Middle frontal gyrus (tissue), 1 donor: Measurements from ENCODE around the gene WDR36.

Experiments used
- DNase-seq: peaks from one replicate; pipeline ENCODE4 v3.0.0-alpha.2; 2015; ENCODE audit warnings: low spot score; ENCODE audit errors: extremely low spot score

The WDR36 gene

GRCh38 chr5:111092062-111092853, at the start of gene WDR36:
Gene WDR36, plus strand, starts transcription at chr5:111092348. Its CDS starts 109 bp downstream, at chr5:111092457.
- peak; percentile 83 for DNase-seq

GRCh38 chr5:111043712-111044506, 48.2 kb upstream of the WDR36 start:
- DNase-seq, result no peak

GRCh38 chr5:111058064-111058463, 34.1 kb upstream of the WDR36 start:
- DNase-seq, result no peak

GRCh38 chr5:111060169-111060568, 32.0 kb upstream of the WDR36 start:
- no peak for DNase-seq

GRCh38 chr5:111061618-111062017, 30.5 kb upstream of the WDR36 start:
- DNase-seq, result no peak

GRCh38 chr5:111063709-111064322, 28.3 kb upstream of the WDR36 start:
- no peak for DNase-seq

GRCh38 chr5:111066261-111066938, 25.7 kb upstream of the WDR36 start:
- DNase-seq, result no peak

- DNase-seq, result no peak
These were observed 23.9 kb upstream of the WDR36 start for GRCh38 chr5:111068213-111068612.

GRCh38 chr5:111069839-111070238, 22.3 kb upstream of the WDR36 start:
- DNase-seq, result no peak

- DNase-seq, result no peak
These were observed 21.6 kb upstream of the WDR36 start for GRCh38 chr5:111070272-111071134.

- no peak for DNase-seq
These were observed 20.7 kb upstream of the WDR36 start, which contains the start of gene TSLP for GRCh38 chr5:111071413-111071812. Gene TSLP, plus strand, starts transcription at chr5:111071713. Its CDS starts 178 bp downstream, at chr5:111071891.

GRCh38 chr5:111072949-111073682, 19.0 kb upstream of the WDR36 start:
- no peak for DNase-seq

GRCh38 chr5:111074244-111074643, 17.9 kb upstream of the WDR36 start:
- no peak for DNase-seq

GRCh38 chr5:111075520-111075919, 16.6 kb upstream of the WDR36 start:
- DNase-seq, result no peak

GRCh38 chr5:111076091-111076490, 16.1 kb upstream of the WDR36 start:
- no peak for DNase-seq

- DNase-seq, result no peak
These were observed 14.5 kb upstream of the WDR36 start for GRCh38 chr5:111077678-111078077.

- no peak for DNase-seq
These were observed 12.3 kb upstream of the WDR36 start for GRCh38 chr5:111079846-111080245.

- no peak for DNase-seq
These were observed 8.8 kb upstream of the WDR36 start for GRCh38 chr5:111083323-111083722.

- DNase-seq, result no peak
These were observed 3.8 kb downstream of the WDR36 start for GRCh38 chr5:111095982-111096381.
